PC-9 (cell line): ENCODE measurements around the gene DDX23. TPM values are rescaled to one million over a fixed set of nuclear protein-coding genes. Genes with fewer than 3 reads are reported as not detected.

ENCODE experiments used
- BruUV-seq: library from RNA; stranded (reverse); fragments of 400-500 nt; replicated peaks from 2 replicates; lab custom pipeline; 2021; lab: Mats Ljungman, UMichigan
- CTCF ChIA-PET: fragments of 300-600 bp; sonication (Branson Sonifier 250); formaldehyde crosslinking; loops from one replicate; lab custom pipeline; 2022; ENCODE audit warnings: antibody characterized with exemption; lab: Charles Lee
- POLR2A ChIA-PET: fragments of 300-600 bp; sonication (Branson Sonifier 250); formaldehyde crosslinking; loops from one replicate; lab custom pipeline; 2022; ENCODE audit warnings: antibody characterized with exemption; ENCODE audit not compliant: unreplicated experiment; lab: Charles Lee
- DNase-seq, 2 experiments: peaks; one replicate each; pipeline versions ENCODE4 v3.0.0 to v3.0.0-alpha.2; 2015 to 2022; ENCODE audit warnings: mixed read lengths in 1 of 2
- H2AFZ ChIP-seq: fragments of 200-600 bp; sonication (generic); 2 replicates; pipeline ENCODE4 v1.8.1; 2017; ENCODE audit warnings: antibody characterized with exemption
- H3F3A ChIP-seq: fragments of 200-600 bp; sonication (generic); 2 replicates; pipeline ENCODE4 v1.8.1; 2017; ENCODE audit warnings: antibody characterized with exemption, mild to moderate bottlenecking, low read depth; ENCODE audit not compliant: insufficient read depth
- H3K27ac ChIP-seq: fragments of 200-600 bp; sonication (generic); 2 replicates; pipeline ENCODE4 v1.6.1; 2016; ENCODE audit warnings: mixed run types
- H3K27me3 ChIP-seq: fragments of 200-600 bp; sonication (generic); 2 replicates; pipeline ENCODE4 v1.6.1; 2016; ENCODE audit warnings: low read depth, mixed run types; ENCODE audit not compliant: insufficient read depth
- H3K36me3 ChIP-seq: fragments of 200-600 bp; sonication (generic); 2 replicates; pipeline ENCODE4 v1.6.1; 2016; ENCODE audit warnings: low read depth, mixed run types
- H3K4me1 ChIP-seq: fragments of 200-600 bp; sonication (generic); replicated peaks from 2 replicates; pipeline ENCODE4 v1.6.1; 2016; ENCODE audit warnings: mixed run types; ENCODE audit not compliant: insufficient read depth
- H3K4me2 ChIP-seq: fragments of 200-600 bp; sonication (generic); 2 replicates; pipeline ENCODE4 v1.6.1; 2017; ENCODE audit warnings: mixed run types
- H3K4me3 ChIP-seq: fragments of 200-600 bp; sonication (generic); 2 replicates; pipeline ENCODE4 v1.6.1; 2016; ENCODE audit warnings: mixed run types
- H3K79me2 ChIP-seq: fragments of 200-600 bp; sonication (generic); 2 replicates; pipeline ENCODE4 v1.6.1; 2017; ENCODE audit warnings: low read depth, mixed run types
- H3K9me2 ChIP-seq: fragments of 200-600 bp; sonication (generic); 2 replicates; pipeline ENCODE4 v1.8.1; 2017; ENCODE audit warnings: mild to moderate bottlenecking; ENCODE audit not compliant: insufficient read depth
- H3K9me3 ChIP-seq: fragments of 200-600 bp; sonication (generic); 2 replicates; pipeline ENCODE4 v1.8.1; 2016; ENCODE audit warnings: low read depth; ENCODE audit not compliant: insufficient read depth
- H4K20me1 ChIP-seq: fragments of 200-600 bp; sonication (generic); 2 replicates; pipeline ENCODE4 v1.8.1; 2017; ENCODE audit not compliant: insufficient read depth
- CTCF ChIP-seq: fragments of 200-600 bp; sonication (generic); conservative IDR thresholded peaks from 2 replicates; pipeline ENCODE4 v1.6.1; 2017; ENCODE audit warnings: mixed run types, antibody characterized with exemption, mild to moderate bottlenecking, moderate library complexity
- EZH2 ChIP-seq: fragments of 200-600 bp; sonication (generic); IDR thresholded peaks from 2 replicates; pipeline ENCODE4 v1.8.0; 2017; ENCODE audit warnings: antibody characterized with exemption, low read depth
- intact Hi-C: fragments of 100-400 bp; cut with micrococcal nuclease; formaldehyde crosslinking; loops from one replicate; pipeline ENCODE4 v1.10.0; 2022; ENCODE audit not compliant: unreplicated experiment
- total RNA-seq: library from RNA; stranded (reverse); gene quantifications from 2 replicates; pipeline ENCODE4 v1.2.3, GENCODE V29; 2021

The DDX23 gene
- total RNA-seq, 1 experiment from 2014 or later = 91.4 TPM

- ChIA-PET CTCF (interaction anchor here (0.5 to 0.7 kb wide), 2 partner anchors 64 to 469 kb away, joined by 6 to 10 read pairs; no protein-coding TSS in a partner anchor), POLR2A (no interaction called here)
- no peak for TF ChIP-seq EZH2
- TF ChIP-seq CTCF = no peak
Measured at GRCh38 chr12:48827513-48828096, 24.4 kb downstream of the DDX23 start.

GRCh38 chr12:48827026-48827425 is 24.9 kb downstream of the DDX23 start:
- no peaks in the 10 kb centered on the region for H3K27me3 ChIP-seq
- no TSS peak for BruUV-seq
- no peaks in the 10 kb centered on the region for H3K9me2 ChIP-seq
- no peak overlapping the region for H3K27ac ChIP-seq
- no peaks in the 10 kb centered on the region; the same call in 1 of the 2 replicates for H3F3A ChIP-seq
- H3K4me1 ChIP-seq = no peaks in the 10 kb centered on the region
- POLR2A ChIA-PET = no interaction called here
- no peaks in the 10 kb centered on the region for H3K79me2 ChIP-seq
- TF ChIP-seq EZH2 = no peak
- no peak for TF ChIP-seq CTCF
- peaks cover 2% of the 10 kb centered on the region; the same call in 1 of the 2 replicates for H3K36me3 ChIP-seq
- H3K9me3 ChIP-seq = no peaks in the 10 kb centered on the region
- H4K20me1 ChIP-seq = no peaks in the 10 kb centered on the region
- CTCF ChIA-PET = interaction anchor here (0.7 to 1.2 kb wide), 2 partner anchors 12 to 64 kb away, joined by 3 to 6 read pairs; no protein-coding TSS in a partner anchor
- H3K4me3 ChIP-seq = no peak overlapping the region
- no peak overlapping the region for H2AFZ ChIP-seq
- no peak for DNase-seq
- H3K4me2 ChIP-seq = no peak overlapping the region
- intact Hi-C loops = no loop called here

More at GRCh38 chr12:48827513-48828096, 24.4 kb downstream of the DDX23 start:
- no peak for DNase-seq
- no peak overlapping the region for H3K4me3 ChIP-seq
- no peaks in the 10 kb centered on the region for H3K9me2 ChIP-seq
- H3K9me3 ChIP-seq = no peaks in the 10 kb centered on the region
- H3K27ac ChIP-seq = no peak overlapping the region
- no peaks in the 10 kb centered on the region for H4K20me1 ChIP-seq
- H3K79me2 ChIP-seq = no peaks in the 10 kb centered on the region
- H2AFZ ChIP-seq = no peak overlapping the region
- intact Hi-C loops = no loop called here
- H3F3A ChIP-seq = no peaks in the 10 kb centered on the region; the same call in 1 of the 2 replicates
- H3K4me1 ChIP-seq = no peaks in the 10 kb centered on the region
- no peaks in the 10 kb centered on the region for H3K27me3 ChIP-seq
- H3K36me3 ChIP-seq = peaks cover 8% of the 10 kb centered on the region; the same call in 1 of the 2 replicates
- no peak overlapping the region for H3K4me2 ChIP-seq
- no TSS peak for BruUV-seq

GRCh38 chr12:48826209-48826855 is 25.6 kb downstream of the DDX23 start:
- H2AFZ ChIP-seq = no peak overlapping the region

More at GRCh38 chr12:48826209-48826855, 25.6 kb downstream of the DDX23 start:
- Histone ChIP-seq H3K79me2 (no peaks in the 10 kb centered on the region), H3K4me1 (no peaks in the 10 kb centered on the region), H3K27me3 (no peaks in the 10 kb centered on the region), H3K36me3 (no peaks in the 10 kb centered on the region), H3F3A (no peaks in the 10 kb centered on the region; the same call in 1 of the 2 replicates), H3K4me2 (no peak overlapping the region), H3K9me2 (no peaks in the 10 kb centered on the region), H3K9me3 (no peaks in the 10 kb centered on the region), H3K4me3 (no peak overlapping the region), H4K20me1 (no peaks in the 10 kb centered on the region), H3K27ac (no peak overlapping the region)
- ChIA-PET CTCF (interaction anchor here (0.6 to 1.2 kb wide), 2 partner anchors 11 to 65 kb away, joined by 3 to 5 read pairs; no protein-coding TSS in a partner anchor), POLR2A (no interaction called here)
- no TSS peak for BruUV-seq
- peak in 1 of 2 experiments; percentile 64 for DNase-seq
- intact Hi-C loops = no loop called here
- TF ChIP-seq EZH2 (no peak), CTCF (no peak)
